ENCODE measurements around the gene ECM2.

DNA sequence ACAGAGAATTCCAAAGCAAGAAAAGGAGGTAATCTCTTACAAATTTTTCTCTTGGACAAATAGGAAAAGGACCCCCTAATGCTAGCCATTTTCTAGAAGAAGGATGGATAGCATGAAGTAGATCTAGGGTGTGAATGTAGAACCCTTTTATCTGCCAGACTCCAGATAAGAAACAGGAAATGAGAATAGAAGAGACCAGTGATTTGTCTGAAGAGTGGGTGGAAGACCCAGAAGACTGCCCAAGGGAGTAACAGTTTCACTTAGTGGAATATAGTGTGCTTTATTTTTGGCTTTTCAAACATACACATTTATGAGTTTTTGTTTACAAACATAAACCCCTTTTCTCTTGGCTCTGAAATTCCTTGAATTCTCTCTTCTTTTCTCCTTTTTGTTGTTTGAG lies 25.0 kb downstream of the ECM2 start:
- TF ChIP-seq CTCF (conservative IDR thresholded peaks at IDR 0.05; ENCODE audit: low read depth, low read length) = no peak
- no peak for TF ChIP-seq EZH2 (IDR thresholded peaks at IDR 0.05; ENCODE audit: low read length, unreplicated experiment)
